Measurements from ENCODE around the gene DDX24. TPM values are rescaled to one million over a fixed set of nuclear protein-coding genes. Genes with fewer than 3 reads are reported as not detected.

Gene DDX24
- total RNA-seq, 1 experiment from 2014 or later, result 67.7 TPM

DNA sequence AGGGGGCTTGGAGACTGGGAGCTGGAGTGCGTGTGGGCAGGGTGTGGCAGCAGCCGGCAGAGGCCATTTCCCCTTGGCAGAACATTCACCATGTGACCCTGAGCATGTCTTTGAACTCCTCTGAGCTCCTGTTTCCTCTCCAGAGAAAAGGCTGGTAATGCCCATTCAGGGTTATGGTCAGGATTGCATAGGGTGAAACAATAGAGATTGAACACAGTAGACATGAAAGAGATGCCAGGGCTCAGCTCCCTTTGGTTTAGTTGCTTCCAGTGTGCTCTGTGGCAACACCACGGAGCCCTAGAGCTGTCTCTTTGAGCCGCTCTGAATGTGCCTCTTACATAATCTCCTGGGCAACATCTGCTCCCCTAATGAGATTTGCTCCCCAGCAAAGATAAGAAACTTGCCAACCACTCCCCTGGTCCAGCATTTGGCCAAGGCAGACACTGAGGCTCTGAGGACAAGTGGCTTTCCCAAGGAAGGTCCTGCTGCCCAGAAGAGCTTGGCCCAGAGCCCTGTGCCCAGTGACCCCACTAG, 34.1 kb upstream of the DDX24 start:
- no peak for DNase-seq (ENCODE audit: low spot score)

DNA sequence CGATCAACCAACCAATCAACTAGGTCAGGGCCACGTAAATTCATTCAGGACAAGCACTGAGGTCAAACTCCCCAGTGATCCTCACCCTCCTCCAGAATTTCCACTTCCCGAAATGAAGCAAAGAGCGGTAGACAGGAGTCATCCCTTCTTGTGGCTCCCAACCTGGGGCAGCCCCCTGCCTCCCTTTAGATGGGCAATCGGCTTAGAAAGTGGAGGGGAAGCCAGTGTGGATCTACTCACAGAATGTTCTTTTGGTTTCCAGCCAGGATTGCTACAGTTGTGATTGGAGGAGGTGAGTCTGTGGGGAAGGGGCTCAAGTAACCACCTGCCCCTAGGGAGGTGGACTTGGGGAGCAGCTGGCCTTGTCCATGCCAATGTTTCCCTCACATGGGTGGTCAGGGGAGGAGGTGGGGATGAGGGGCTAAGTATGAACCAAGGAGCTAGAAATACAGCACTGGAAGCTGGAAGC, 33.6 kb upstream of the DDX24 start:
- DNase-seq (ENCODE audit: low spot score), result no peak

DNA sequence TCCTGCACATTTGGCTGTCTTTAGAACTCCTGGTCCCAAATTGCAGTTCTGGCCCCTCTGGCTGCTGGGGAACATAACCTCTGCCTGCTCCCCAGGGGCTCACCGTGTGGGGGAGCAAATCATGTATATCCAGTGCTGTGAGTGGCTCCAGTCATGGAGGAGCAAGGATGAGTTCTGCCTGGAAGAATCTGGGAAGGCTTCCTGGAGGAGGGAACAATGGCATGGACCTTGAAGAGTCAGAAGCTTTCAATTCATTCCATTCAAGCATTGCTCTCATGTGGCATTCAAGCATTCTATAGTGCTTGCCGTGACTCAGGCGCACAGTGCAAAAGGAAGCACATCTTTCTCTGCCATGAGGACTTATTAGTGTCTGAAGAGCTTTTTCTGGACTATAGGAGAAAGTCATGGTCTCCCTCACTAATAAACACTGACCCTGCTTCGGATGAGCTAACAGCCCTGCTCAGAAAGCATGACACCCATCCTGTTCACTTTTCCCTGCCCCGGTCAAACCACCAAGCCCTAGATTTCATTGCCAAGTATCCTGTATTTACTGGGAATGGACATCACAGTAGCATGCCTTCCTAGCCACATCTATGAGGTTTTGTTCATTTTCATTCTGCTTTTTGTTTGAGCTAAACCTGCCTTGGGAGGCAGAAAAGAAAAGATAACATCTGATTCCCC, 33.0 kb upstream of the DDX24 start:
- DNase-seq (ENCODE audit: low spot score), result no peak

DNA sequence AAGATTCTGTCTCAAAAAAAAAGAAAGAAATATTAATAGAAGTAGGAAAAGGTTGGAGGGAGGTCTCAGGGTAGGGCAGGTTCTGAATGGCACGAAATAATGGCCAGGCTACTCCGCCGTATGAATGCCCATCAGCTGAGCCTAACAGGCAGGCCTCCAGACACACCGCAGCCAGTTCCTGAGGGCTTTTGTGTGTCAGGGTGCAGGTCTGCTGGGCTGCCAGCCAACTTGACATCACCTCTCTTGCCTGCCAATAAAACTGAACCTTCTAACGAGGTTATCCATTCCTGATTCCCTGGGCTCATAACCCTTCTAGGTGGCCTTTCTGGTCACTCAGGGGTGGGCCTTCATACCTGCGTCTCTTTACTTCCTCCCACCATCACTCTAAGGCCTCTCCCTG, 32.5 kb upstream of the DDX24 start:
- no peak for DNase-seq (ENCODE audit: low spot score)

DNA sequence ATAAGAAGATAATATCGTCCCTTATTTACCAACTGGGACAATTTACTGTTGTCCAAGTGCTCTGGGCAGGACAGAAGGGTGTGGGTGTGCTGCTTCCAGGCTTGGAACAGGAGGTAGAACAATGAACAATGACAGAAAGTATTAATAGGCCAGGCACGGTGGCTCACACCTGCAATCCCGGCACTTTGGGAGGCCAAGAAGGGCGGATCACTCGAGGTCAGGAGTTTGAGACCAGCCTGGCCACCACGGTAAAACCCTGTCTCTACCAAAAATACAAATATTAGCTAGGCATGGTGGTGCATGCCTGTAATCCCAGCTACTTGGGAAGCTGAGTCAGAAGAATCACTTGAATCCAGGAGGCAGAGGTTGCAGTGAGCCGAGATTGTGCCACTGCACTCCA, 32.1 kb upstream of the DDX24 start:
- DNase-seq (ENCODE audit: low spot score), result no peak

DNA sequence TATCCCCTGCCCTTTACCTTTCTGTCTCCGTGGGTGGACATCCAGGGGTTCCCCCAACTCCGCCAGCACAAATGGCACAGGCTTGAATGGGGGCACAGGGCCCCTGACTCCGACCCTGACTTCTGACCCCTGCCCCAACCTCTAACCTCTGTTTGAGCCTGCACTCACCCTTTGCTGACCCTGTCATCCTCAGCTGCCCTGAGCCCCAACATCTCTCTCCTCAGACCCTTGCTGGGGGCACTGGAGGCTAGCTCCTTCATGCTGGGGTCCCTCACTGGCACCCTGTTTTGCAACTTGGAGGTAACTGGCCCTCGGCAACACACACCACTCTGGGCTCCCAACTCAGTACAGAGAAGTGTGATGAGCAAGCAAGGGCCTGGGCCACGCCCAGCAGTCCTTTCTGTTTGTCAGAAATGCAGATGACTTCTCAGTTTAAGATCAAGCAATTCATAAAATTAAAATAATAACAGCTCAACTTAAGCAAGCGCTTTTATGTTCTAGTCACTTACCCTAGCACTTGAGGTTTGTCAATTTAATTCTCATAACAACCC, 31.6 kb upstream of the DDX24 start:
- no peak for DNase-seq (ENCODE audit: low spot score)

DNA sequence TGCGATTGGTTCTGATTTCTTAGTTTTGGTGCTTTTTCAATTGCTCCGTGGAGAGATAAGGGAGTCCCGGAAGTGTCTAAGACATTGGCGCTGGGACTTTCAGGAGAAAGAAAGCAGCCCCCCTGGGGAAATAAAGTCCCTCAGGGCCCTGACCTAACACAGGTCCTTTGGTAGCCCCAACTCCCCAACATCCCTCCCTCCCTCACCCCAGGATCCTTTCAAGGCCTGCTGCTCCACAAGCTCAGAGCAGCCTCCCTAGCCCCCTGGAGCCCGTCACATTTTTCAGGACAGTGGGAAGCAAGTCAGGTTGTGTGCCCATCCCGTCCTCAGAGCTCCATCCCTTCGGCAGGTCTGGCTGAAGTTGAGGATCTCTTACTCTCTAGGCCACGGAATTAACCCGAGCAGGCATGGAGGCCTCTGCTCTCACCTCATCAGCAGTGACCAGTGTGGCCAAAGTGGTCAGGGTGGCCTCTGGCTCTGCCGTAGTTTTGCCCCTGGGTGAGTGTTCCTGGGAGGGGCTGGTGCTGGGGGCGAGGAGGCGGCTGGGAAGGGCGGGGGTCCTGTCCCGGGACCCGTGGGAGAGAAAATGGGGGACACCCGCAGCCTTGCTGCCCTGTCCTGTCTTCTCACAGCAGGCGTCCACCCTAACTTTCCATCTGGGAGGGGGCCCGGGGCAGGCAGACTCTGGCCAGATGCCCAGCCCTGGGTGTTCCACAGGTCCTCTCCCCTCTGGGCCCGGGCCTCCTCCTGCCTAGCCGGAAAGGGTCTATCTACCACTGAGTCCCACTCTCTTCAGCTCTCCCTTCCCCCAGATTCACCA, 30.5 kb upstream of the DDX24 start:
- no peak for DNase-seq (ENCODE audit: low spot score)

DNA sequence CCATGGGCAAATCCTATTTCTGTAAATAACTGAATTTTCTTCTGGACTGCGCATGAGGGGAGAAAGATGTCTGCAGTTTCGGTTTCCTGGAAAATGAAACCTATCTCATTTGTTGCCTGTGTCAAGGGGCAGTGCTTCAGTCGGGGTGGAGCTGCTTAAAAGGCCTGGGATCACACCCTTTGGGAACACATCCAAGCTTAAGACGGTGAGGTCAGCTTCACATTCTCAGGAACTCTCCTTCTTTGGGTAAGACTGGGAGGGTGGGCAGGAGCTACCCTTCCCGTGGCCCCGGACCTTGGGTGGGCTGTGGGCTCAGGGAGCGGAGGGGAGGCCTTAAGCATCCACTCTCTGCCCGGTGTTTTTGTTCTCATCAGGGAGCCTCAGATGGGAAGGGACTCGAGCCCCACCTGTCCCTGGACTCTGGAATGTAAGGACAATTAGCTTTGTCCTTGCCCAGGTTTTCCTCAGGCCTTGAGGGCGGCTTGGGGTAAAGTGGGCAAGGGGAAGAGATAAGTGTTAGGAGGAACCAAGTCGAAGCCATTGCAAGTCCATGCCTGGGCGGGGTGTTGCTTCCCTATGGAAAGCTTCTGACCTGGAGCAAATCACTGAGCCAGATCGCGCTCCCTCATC, 29.7 kb upstream of the DDX24 start, which contains the start of gene IFI27:
IFI27 (plus strand) TSS at position 185 of the 630 bp plus-strand sequence.
- peak; percentile 67 for DNase-seq (ENCODE audit: low spot score)

DNA sequence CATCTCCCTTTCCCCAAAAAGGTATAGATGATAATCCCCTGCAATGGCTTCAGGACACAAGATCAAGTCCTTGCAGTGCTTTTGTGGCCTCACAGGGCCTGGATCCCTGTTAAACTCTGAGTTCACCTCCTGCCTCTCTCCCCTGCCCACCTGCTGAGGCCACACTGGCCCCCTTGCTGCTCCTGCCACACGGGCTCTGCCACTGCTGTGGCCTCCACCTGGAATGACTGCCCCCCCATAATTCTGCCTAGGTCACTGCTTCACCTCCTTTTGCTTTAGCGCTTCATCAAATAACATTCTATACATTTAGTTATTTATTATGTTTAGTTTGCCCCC, 28.9 kb upstream of the DDX24 start:
- no peak for DNase-seq (ENCODE audit: low spot score)

DNA sequence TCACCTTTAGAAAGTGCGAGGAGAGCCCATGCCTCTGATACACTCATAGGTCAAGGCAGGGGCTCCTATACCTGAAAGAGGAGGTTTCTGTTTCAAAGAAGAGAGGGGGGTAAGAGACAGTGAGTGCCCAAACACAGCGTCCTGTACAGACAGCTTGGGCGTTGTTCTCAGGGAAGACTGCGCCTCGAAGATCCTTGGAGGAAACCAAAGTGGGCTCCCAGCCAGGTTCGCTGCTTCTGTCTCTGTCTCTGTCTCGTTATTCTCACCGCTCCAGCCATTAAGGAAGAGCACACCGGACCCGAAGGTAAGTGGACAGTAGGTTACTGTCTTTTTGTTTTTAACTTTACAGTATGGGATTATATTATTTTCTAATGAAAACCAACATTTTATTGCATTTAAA, 23.7 kb upstream of the DDX24 start:
- DNase-seq (ENCODE audit: low spot score), result no peak

DNA sequence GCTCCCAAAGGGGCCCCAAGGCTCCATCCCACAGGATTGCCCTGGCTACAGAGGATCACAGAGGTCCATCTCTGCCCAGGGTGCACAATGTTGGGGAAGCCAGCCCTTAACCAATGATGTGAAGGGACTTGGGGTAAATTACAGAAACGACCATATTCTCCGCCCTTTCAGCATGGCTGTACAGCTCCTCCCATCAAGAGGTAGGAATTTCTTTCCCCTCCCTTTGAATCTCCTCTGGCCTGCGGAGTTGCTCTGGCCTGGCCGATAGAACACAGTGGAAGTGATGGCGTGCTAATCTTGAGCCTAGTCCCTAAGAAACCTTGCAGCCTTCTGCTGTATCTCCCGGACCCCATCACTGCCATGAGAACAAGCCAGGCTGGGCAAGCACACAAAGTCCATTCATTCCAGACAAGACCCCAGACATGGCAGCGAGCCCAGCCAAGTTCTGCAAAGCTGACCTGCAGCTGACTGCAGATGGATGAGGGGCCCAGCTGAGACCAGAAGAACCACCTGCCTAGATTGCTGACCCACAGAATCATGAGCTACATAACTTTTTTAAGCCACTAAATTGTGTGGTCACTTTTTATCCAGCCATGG, 22.6 kb upstream of the DDX24 start:
- DNase-seq (ENCODE audit: low spot score), result no peak

DNA sequence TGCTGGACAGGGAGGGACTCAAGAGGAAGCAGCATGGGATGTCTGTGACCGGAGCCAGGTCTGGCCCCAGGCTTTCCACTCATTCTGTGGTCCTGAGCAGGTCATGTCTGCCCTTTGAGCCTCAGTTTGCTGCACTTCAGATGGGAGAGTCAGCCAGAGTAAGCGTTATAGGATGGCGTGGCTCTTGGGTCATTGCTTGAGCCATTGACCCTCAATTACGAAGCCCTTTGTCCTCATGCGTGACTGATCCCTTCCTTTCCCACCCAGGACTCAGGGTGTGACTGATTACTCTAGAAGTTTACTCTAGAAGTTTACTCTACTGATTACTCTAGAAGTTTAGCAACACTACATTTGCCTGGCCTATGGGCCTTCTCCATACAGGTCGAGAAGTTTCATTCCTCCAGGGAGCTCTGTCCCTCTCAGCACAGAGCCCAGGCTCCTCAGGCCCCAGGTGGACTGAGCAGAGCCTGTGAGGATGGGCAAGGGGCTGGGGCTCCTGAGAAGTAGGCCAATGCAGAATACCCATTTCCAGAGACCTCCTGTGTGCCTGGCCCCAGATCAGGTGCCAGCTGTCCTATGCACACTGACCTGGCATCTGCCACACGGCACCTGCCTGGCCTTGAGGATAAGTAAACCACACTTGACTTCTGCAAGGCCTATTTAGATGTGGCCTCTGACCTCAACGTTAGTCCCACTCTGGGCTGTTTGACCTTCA, 21.9 kb upstream of the DDX24 start:
- no peak for DNase-seq (ENCODE audit: low spot score)

DNA sequence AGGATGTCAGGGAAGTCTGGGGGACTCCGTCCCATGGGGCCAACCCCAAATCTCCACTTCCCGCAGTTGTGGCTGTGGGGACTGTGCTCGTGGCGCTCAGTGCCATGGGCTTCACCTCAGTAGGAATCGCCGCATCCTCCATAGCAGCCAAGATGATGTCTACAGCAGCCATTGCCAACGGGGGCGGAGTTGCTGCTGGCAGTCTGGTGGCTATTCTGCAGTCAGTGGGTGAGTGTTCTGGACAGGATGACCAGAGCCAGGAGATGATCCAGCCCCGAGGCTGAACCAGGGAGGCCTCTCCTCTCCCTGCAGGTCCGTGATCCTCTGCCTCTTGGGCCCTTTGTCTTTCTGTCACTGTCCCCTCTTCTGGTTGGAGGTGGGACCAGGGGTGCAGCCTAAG, 20.7 kb upstream of the DDX24 start:
- no peak for DNase-seq (ENCODE audit: low spot score)

DNA sequence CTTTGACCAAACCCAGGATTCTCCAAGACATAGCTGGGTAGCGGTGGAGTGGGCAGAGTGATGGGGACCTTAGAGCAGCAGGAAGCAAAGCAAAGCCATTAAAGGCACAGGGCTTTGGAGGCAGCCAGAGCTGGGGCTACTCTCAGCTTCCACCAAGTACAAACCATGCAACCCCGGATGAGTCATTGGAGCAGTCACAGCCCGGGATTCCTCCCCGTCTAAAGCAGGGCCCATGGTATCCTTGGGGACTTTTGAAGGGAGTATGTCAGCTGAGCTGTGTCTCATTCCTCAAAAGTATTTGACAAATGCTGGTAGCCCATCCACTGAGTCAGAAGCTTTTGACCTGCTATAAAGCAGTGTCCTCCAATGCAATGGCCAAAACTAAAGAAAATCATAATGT, 19.8 kb upstream of the DDX24 start:
- DNase-seq (ENCODE audit: low spot score), result no peak

DNA sequence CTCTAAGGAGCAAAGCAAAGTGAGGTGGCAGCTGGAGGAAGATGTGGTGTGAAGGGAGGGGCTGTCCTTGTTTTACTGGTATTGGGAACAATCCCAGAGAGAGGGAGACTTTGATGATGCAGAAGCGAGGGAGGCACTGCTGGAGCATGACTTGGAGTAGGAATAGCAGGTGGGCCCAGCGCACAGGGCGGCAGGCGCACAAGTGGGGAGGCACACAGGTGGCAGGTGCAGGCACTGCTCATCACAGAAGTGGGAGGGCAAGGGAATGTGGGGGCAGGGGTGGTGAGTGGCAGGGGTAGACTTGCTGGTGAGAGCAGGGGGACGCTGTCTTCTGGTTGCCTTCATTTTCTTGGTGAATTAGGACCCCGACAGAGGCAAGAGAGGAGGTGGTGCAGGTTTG, 18.0 kb upstream of the DDX24 start:
- DNase-seq (ENCODE audit: low spot score), result no peak

DNA sequence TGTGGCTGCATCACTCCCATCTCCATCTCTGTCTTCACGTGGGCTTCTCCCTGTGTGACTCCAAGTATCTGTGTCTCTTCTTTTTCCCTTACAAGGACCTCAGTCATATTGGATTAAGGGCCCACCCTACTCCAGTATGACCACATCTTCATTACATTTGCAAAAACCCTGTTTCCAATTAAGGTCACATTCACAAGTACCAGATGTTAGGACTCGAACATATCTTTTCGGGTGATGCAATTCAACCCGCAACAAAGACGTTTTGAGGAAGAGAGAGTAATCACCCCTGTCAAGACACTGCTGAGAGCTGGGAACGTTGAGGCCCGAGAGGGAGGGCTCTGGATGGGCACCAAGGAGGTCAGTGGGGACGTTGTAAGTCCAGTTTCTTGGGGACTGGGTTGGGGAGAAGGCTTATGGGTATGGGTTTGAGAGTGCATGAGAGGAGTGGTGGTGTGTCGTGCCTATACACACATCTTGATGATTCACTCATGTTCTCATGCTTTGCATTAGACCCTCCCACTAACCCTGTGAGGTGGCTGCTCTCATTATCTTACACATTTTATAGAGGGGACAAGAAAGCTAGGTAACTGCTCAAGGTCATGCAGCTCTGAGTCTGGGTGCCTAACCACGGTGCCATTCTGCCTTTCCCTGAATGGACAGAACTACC, 17.5 kb upstream of the DDX24 start:
- DNase-seq (ENCODE audit: low spot score), result no peak

DNA sequence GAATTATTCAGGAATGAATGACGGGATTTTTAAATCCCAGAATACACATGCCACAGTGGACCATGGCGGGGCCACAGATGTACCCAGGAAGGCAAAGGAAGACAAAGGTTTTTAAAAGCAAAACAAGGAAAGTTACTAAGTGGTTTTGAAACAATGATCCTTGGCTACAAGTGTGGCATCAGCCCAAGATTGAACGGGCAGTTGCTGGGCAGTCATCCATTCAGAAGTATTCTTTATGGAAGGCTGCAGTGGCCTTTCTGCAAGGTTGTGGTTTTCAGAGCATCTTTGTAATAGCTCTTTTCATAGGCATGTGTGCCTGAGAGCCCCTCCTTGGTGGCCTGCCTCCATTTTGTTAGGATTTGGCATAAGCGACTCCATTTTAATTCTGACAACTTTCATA, 16.1 kb upstream of the DDX24 start:
- DNase-seq (ENCODE audit: low spot score), result no peak

DNA sequence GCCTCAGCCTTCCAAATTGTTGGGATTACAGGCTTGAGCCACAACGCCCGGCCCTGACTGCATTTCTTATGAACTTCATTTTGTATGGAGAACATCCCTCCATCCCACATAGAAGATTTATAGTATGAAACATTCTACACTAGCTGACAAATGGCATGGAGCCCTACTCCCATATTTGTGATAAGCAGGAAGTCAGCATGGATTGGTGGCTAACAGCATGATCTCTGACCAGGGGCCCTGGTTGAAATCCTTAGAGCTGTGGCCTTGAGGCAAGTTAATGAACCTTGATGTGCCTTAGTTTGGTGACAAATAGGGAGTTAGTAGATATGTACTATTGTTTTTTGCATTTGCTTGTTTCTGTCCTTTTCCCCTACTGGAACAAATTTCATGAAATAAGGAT, 12.4 kb upstream of the DDX24 start:
- DNase-seq (ENCODE audit: low spot score), result no peak

DNA sequence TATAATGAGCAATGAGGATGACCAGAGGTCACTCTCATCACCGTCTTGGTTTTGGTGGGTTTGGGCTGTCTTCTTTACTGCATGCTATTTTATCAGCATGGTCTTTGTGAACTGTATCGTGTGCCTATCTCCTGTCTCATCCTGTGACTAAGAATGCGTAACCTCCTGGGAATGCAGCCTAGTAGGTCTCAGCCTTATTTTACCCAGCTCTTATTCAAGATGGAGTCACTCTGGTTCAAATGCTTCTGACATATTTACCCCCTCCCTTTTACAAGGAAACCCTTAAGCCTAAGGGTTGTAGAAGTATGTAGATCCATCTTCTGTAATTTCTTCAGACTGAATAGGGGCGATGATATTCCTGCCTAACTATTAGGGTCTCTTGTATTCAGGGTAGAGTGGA, 8.5 kb upstream of the DDX24 start:
- DNase-seq (ENCODE audit: low spot score), result no peak

DNA sequence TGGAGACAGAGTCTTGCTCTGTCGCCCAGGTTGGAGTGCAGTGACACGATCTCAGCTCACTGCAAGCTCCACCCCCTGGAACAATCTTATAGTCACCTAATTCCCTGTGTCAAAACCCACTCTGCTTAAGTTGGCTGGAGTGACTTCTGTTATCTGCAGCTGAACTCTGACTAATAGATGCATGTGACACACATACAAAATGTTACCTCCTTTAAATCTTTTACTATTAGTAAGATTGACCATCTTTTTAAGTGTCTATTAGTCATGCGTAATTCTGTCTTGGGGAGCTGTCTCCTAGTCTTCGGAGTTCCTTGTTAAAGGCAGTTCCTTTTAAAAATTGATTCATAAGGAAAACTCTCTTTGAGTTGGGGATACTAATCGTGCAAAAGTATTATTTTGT, 7.5 kb upstream of the DDX24 start:
- DNase-seq (ENCODE audit: low spot score), result no peak

DNA sequence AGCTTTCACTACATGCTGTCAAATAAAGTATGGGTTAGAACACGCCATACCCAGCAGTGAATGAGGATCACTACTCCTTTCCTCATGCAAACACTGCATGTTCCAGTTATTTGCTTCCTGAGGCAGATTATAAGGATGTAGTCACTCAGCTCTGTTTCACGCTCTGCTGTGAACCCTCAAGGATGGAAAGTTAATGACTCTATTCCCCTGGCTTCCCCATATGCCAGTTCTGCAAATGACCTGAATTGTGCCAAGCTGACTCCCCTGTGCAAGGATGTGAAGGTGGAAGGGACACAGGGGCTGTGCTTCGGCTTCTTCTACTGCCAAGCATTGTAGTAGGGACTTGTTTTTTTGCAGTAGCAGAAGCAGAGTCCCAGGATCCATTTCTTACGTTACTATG, 6.9 kb upstream of the DDX24 start:
- DNase-seq (ENCODE audit: low spot score), result no peak

Data from HT-29 (cell line).